T-helper 17 cell (primary cell): ENCODE measurements around the gene KCNQ1OT1. TPM values are rescaled to one million over a fixed set of nuclear protein-coding genes. Genes with fewer than 3 reads are reported as not detected.

ENCODE experiments used
- ATAC-seq: fragments of 150-1000 bp; cut with Tn5 transposase; 2 replicates; pipeline ENCODE4 v1.10.0; 2021; ENCODE audit warnings: mild to moderate bottlenecking, moderate library complexity
- DNase-seq, 3 donors: peaks; one replicate each; pipeline versions ENCODE4 v3.0.0 to v3.0.0-alpha.2; 2020 to 2021
- H3K9me3 ChIP-seq: one replicate; pipeline ENCODE4 v1.7.0; 2013; ENCODE audit warnings: low read length, mild to moderate bottlenecking; ENCODE audit not compliant: control insufficient read depth, poor library complexity, severe bottlenecking
- H3K27ac Mint-ChIP-seq: one replicate; pipeline ENCODE4 v1.8.0; 2022; ENCODE audit warnings: mild to moderate bottlenecking, moderate library complexity, mixed read lengths
- H3K27me3 Mint-ChIP-seq: one replicate; pipeline ENCODE4 v1.8.0; 2022; ENCODE audit warnings: mixed read lengths
- H3K36me3 Mint-ChIP-seq: one replicate; pipeline ENCODE4 v1.8.0; 2022; ENCODE audit warnings: low read depth, mixed read lengths
- H3K4me1 Mint-ChIP-seq: one replicate; pipeline ENCODE4 v1.8.0; 2022; ENCODE audit warnings: mild to moderate bottlenecking, mixed read lengths
- H3K4me3 Mint-ChIP-seq: one replicate; pipeline ENCODE4 v1.8.0; 2022; ENCODE audit warnings: mild to moderate bottlenecking, moderate library complexity, mixed read lengths
- total RNA-seq, 4 donors: library from RNA in 2 of 4; stranded (reverse) in 2 of 4; gene quantifications; one replicate each; pipeline ENCODE4 v1.2.3 and lab custom pipeline; 2022 to 2026

Gene KCNQ1OT1
- total RNA-seq, 2 donors from 2014 or later, result 0.20 to 0.23 TPM

DNA sequence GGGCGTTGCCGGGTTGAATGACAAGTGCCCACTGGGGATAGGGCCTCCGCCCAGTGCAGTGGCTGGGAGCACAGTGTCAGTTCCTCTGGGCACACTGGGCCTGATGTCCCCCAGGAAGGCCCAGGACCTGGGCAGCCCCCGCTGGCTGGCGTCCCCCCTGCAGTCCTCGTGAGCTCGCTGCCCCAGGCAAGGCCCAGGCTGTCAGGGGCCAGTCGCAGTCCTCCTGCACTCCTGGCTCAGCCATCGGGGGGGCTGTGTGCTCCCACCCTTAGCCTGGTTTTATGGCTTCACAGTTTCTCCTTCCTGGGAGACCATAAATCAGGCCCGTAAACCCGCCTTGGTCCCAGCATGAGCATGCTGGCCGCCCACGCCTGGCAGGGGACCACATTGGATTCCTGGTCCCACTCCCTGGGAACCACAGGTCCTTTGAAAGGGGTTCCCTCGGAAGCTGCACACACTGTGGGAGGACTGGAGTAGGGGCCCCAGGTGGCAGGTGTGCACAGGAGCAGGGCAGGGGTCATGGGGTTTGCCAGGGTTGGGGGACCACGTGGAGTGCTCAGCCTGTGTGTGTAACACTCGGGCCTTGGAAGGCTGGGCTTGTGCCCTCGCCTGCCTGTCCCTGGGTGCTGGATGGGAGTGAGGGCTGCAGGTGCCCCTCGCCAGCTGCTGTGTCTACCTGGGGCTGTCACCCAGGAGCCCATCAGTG is 113.6 kb downstream of the KCNQ1OT1 start:
- Mint-ChIP-seq H3K36me3 (peaks cover 3% of the 10 kb centered on the region), H3K27ac (no peak overlapping the region), H3K27me3 (no peaks in the 10 kb centered on the region), H3K4me3 (no peak overlapping the region), H3K4me1 (no peaks in the 10 kb centered on the region)
- DNase-seq (peak in 1 of 3 donors; percentile 9), ATAC-seq (no peak)
- no peaks in the 10 kb centered on the region for H3K9me3 ChIP-seq

DNA sequence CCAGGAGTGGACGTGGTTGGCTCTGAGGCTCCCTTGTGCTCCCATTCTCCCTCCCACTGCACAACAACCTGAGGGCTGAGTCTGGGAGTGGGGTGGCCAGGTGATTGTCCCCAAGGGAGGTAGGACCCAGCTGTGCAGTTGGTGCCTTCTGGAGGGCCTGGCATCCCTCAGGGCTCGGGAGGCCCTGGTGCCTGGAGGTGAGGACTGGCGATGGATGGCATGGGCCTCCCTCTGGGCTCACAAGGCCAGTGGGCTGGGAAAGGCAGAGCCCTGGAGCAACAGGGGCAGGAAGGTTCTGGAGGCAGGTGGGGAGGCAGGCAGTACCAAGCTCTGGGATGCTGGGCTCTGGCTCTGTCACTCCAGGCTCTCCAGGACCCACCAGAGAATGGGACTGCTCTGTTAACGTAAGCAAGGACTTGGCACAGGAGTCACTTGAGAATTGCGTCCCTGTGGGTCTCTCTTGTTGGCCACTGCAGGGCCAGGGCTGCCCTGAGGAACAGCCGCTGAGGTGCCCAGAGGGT is 114.2 kb downstream of the KCNQ1OT1 start:
- Mint-ChIP-seq H3K27ac (no peak overlapping the region), H3K4me3 (no peak overlapping the region), H3K36me3 (no peaks in the 10 kb centered on the region), H3K27me3 (no peaks in the 10 kb centered on the region), H3K4me1 (no peaks in the 10 kb centered on the region)
- DNase-seq, result peak in 1 of 3 donors; percentile 4
- H3K9me3 ChIP-seq, result no peaks in the 10 kb centered on the region
- ATAC-seq, result no peak

DNA sequence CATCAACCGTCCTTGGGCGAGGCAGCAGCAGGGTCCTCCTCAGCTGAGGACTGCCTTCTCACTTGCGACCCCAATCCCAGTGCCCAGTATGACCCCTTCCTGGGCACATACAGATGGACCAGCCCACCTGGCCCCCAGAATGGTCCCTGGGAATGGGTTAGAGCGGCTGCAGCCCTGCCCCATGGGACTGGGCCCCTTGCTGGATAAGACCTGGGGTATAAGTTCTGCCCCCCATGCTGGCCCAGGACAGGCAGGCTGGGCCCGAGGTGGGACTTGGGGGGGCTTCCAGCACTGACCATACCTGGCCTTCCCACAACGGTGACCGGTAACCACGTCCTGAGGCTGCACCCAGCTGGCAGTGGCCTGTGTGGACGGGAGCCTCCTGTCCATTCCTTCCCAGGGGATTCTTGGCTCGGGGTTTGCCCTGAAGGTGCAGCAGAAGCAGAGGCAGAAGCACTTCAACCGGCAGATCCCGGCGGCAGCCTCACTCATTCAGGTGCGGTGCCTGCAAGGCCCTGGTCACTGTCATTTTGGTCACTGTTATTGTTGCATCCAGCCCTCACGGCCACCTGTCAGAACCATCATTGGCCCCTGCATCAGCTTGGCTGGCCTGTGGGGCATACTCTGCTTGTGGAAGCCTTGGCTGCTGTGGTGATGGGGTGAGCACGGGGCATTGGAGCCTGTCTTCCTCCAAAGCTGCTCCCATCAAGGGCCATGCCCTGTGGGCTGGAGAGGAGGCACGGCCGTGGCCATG is 114.8 kb downstream of the KCNQ1OT1 start:
- DNase-seq, result peak in 2 of 3 donors; percentile 2 to 8
- Mint-ChIP-seq H3K4me1 (no peaks in the 10 kb centered on the region), H3K36me3 (no peaks in the 10 kb centered on the region), H3K4me3 (no peak overlapping the region), H3K27ac (no peak overlapping the region), H3K27me3 (no peaks in the 10 kb centered on the region)
- no peak for ATAC-seq
- H3K9me3 ChIP-seq, result no peaks in the 10 kb centered on the region

DNA sequence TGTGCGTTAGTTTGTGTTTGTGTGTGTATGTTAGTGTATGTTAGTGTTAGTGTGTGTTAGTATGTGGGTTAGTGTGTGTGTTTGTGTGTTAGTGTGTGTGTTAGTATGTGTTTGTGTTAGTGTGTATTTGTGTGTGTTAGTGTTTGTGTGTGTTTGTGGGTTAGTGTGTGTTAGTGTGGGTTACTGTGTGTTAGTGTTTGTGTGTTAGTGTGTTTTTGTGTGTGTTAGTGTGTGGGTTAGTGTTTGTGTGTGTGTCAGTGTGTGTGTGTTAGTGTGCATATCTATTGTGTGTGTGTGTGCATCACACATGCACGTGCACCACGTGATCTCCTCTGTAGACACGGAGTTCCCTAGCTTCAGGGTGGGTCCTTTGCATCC is 115.4 kb downstream of the KCNQ1OT1 start:
- no peaks in the 10 kb centered on the region for H3K4me1 Mint-ChIP-seq
- no peak for ATAC-seq
- no peaks in the 10 kb centered on the region for H3K27me3 Mint-ChIP-seq
- no peak overlapping the region for H3K27ac Mint-ChIP-seq
- no peak overlapping the region for H3K4me3 Mint-ChIP-seq
- DNase-seq, result no peak
- no peaks in the 10 kb centered on the region for H3K9me3 ChIP-seq
- no peaks in the 10 kb centered on the region for H3K36me3 Mint-ChIP-seq

DNA sequence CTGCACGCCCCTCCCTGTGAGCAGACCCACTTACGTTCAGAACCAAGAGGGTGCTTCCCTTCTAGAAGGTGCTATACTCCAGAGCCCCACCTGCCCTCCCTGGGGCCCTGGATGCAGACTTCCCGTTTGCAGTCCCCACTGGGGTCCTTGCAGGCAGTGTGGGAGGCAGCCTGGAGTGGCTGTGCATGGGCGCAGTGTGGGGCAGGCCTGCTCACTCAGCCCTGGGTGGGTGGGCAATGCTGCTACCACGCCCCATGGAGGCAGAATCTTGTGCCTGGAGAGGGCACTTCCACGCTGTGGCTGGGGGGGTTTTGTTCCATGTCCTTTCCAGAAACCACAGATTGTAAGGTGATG is 116.2 kb downstream of the KCNQ1OT1 start:
- no peak overlapping the region for H3K4me3 Mint-ChIP-seq
- H3K36me3 Mint-ChIP-seq, result no peaks in the 10 kb centered on the region
- no peaks in the 10 kb centered on the region for H3K4me1 Mint-ChIP-seq
- H3K9me3 ChIP-seq, result no peaks in the 10 kb centered on the region
- H3K27me3 Mint-ChIP-seq, result no peaks in the 10 kb centered on the region
- no peak overlapping the region for H3K27ac Mint-ChIP-seq
- DNase-seq, result peak in 2 of 3 donors; percentile 3 to 7
- ATAC-seq, result no peak

DNA sequence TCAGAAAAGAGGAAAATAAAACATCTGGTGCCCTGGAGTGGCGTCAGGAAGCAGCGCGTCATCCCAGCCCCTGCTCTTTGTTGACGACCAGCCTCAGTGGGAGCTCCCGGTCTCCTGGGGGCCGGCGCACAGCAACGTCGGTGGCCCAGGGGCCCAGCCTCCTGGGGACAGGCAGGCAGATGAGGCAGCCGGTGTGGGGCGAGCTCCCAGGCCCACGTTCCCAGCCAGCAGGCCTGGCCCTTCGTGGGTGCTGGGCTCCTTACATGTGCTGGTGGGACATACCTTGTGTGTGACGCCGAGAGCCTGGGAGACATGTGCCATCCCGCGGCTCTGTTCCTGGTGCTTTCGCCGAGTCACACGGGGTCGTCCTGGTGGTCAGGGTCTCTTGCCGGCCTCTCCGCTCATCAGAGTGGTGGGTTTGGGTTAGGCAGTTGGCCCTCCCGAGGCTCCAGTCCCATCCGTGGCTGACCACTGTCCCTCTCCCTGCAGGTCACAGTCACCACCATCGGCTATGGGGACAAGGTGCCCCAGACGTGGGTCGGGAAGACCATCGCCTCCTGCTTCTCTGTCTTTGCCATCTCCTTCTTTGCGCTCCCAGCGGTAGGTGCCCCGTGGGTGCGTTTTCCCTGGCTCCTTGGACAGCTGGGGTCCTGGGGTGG is 116.7 kb downstream of the KCNQ1OT1 start:
- H3K4me1 Mint-ChIP-seq, result no peaks in the 10 kb centered on the region
- DNase-seq, result peak; percentile 0 to 7 (median 6)
- H3K27me3 Mint-ChIP-seq, result no peaks in the 10 kb centered on the region
- H3K27ac Mint-ChIP-seq, result no peak overlapping the region
- no peak for ATAC-seq
- H3K36me3 Mint-ChIP-seq, result no peaks in the 10 kb centered on the region
- no peak overlapping the region for H3K4me3 Mint-ChIP-seq
- H3K9me3 ChIP-seq, result no peaks in the 10 kb centered on the region

DNA sequence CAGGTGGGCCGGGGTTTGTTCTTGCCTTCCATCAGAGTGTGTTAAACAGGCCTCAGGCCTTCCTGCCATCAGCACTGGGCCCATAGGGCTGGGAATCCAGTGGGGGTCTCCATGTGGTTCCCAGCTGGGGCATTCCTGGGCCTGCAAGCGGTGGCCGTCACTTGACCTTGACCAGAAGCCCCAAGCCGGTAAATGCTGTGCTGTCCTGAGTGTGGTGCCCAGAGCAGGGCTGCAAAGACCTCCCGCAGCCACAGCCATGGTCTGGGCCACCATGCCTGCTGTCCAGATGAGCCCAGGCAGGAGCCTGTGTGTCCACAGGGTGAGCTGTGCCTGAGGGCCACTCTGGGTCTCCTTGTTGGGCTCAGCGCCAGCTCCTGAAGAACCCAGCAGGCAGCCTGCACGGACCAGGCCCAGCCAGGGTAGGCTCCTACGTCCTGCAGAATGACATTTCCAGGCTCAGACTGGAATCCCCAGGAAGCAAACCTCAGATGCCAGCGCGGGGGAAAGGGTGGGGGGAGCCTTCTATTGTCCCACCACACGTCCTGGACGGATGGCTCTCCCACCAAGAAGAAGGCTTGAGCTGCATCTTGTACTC is 117.3 kb downstream of the KCNQ1OT1 start:
- H3K4me3 Mint-ChIP-seq, result no peak overlapping the region
- DNase-seq, result peak in 2 of 3 donors; percentile 4 to 7
- no peaks in the 10 kb centered on the region for H3K27me3 Mint-ChIP-seq
- no peak overlapping the region for H3K27ac Mint-ChIP-seq
- H3K36me3 Mint-ChIP-seq, result no peaks in the 10 kb centered on the region
- no peaks in the 10 kb centered on the region for H3K4me1 Mint-ChIP-seq
- ATAC-seq, result no peak
- H3K9me3 ChIP-seq, result no peaks in the 10 kb centered on the region

DNA sequence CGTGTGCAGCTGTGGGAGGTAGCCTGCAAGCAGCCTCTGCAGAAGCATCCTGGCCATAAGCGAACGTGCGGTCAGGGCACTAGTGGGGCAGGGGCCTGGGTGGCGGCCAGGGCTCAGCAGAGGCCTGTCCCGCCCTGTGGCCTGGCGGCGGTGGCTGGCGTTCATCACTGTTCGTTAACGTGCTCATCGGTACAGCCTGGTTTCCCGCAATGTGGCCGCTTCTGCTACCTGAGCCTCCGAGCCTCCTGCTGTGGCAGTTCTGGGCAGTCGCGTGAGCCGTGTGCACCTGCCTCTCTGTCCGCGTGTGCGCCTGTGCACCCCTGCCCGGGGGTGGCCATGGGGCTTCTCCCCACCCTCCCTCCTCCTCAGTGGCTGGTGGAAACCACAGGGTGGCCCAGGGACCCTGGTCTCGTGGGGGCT is 117.9 kb downstream of the KCNQ1OT1 start:
- DNase-seq, result peak; percentile 1 to 5 (median 5)
- no peaks in the 10 kb centered on the region for H3K27me3 Mint-ChIP-seq

DNA sequence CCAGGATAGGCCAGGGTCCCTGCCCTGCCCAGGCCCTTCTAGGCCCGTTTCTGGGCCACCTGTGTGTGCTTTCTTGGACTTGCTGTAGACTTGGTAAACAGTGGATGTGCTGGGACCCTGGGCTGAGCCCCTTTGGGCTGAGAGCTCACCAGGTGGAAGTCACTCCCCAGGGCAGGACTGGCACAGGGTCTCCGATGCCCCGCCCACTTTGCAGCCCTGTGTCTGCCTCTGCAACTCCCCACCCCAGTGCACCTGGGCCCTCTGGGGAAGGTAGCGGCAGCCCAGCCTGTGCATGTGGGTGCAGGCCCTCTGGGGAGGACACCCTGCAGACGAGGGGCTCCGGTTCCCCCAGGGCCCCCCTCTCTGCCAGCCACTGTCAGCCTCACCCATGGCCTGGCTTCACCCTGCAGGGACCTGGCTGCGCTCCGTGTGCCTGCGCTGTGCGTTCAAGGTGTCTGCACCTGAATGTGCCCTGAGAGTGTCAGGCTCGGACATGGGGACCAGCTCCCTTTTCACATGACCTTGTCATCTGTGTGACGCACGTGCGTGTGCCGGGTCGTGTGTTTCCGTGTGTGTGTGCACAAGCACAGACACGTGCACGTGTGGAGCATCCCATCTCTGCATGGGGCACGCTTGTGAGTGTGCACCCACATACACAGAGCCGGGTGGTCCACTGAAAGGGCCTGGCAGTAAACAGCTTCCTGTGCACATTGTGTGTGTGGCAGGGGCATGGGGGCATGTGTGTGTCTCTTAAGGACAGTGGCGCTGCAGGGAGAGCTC is 118.5 kb downstream of the KCNQ1OT1 start:
- no peak overlapping the region for H3K4me3 Mint-ChIP-seq
- peak in 2 of 3 donors; percentile 7 to 8 for DNase-seq
- no peaks in the 10 kb centered on the region for H3K4me1 Mint-ChIP-seq
- no peaks in the 10 kb centered on the region for H3K36me3 Mint-ChIP-seq
- H3K27me3 Mint-ChIP-seq, result no peaks in the 10 kb centered on the region
- no peaks in the 10 kb centered on the region for H3K9me3 ChIP-seq
- ATAC-seq, result no peak
- no peak overlapping the region for H3K27ac Mint-ChIP-seq

More for the DNA sequence above, 117.9 kb downstream of the KCNQ1OT1 start:
- H3K27ac Mint-ChIP-seq, result no peak overlapping the region
- H3K4me1 Mint-ChIP-seq, result no peaks in the 10 kb centered on the region
- no peak for ATAC-seq
- no peaks in the 10 kb centered on the region for H3K9me3 ChIP-seq
- no peak overlapping the region for H3K4me3 Mint-ChIP-seq
- no peaks in the 10 kb centered on the region for H3K36me3 Mint-ChIP-seq

DNA sequence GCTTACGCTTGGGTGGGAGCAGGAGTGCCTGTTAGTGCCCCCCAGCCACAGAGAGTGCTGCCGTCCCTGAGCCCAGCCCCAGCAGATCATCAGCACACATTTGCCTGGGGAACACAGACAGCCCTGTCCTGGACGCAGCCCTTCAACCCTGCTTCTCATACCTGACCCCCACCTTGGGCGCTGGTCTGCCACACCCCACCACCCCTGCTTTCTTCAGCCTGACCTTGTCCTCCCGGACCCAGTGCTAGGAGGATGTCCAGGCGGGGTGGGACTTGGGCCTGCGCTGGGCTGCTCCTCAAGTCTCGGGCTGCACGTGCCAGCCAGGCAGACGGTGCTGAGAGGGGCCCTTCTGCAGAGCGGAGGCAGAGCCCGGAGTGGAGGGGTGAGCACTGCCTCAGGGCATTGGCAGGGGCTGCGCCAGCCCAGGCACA is 119.2 kb downstream of the KCNQ1OT1 start:
- Mint-ChIP-seq H3K4me1 (no peaks in the 10 kb centered on the region), H3K27ac (no peak overlapping the region), H3K36me3 (no peaks in the 10 kb centered on the region), H3K4me3 (no peak overlapping the region), H3K27me3 (no peaks in the 10 kb centered on the region)
- no peaks in the 10 kb centered on the region for H3K9me3 ChIP-seq
- ATAC-seq, result no peak
- peak; percentile 2 to 4 (median 3) for DNase-seq

DNA sequence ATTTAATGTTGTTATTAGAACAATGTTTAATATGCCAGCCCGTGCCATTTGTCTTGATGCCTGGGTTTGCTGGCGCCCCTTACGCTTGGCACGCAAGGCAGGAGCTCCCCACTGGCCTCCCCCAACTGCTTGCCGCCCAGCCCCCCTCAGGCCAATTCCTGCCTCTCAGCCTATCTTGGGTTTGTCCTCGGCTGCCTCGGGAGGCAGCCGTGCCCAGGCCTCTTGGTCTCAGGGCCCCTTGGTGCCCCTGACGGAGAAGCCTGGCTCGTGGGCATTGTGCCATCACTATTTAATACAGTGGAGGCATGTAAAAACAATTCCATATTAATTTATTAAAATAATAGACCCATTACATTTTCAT is 119.8 kb downstream of the KCNQ1OT1 start:
- H3K4me3 Mint-ChIP-seq, result no peak overlapping the region
- H3K4me1 Mint-ChIP-seq, result no peaks in the 10 kb centered on the region
- ATAC-seq, result no peak
- H3K9me3 ChIP-seq, result no peaks in the 10 kb centered on the region
- DNase-seq, result peak in 1 of 3 donors; percentile 4
- H3K36me3 Mint-ChIP-seq, result no peaks in the 10 kb centered on the region
- no peaks in the 10 kb centered on the region for H3K27me3 Mint-ChIP-seq
- no peak overlapping the region for H3K27ac Mint-ChIP-seq

DNA sequence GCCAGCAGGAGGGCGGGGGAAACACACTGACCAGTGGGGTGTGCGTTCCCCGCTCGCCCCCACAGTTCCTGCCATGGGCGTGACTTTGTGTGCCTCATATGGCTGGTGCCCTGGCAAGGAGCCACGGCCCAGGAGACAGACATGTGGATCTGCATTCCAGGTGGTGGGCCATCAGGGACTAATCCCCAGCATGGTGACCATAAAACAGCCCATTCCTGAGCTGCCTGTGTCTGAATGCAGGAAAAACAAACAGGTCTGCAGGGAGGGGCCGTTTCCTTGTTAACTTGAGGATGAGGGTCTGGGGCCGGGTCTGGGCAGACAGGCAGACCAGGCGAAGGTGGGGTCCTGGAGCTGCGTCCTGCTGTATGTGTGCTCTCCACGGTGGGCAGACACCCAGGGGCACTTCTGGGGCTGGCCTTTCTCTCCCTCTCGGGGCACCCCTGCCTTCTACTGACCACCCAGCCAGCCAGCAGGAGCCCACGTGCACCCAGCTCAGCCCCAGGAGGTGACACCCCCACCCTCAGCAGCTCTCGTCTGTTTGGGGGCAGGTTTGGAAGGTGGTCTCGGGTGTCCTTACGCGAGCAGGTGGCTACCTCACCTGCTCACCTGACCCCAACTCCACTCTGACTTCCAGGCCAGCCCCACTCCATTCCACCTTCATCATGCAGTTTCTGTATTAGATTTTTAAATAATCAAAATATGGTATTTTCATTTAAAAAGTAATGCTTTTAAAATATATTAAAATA is 120.3 kb downstream of the KCNQ1OT1 start:
- peak in 2 of 3 donors; percentile 4 to 6 for DNase-seq
- no peaks in the 10 kb centered on the region for H3K36me3 Mint-ChIP-seq
- no peak overlapping the region for H3K4me3 Mint-ChIP-seq
- H3K9me3 ChIP-seq, result no peaks in the 10 kb centered on the region
- H3K27me3 Mint-ChIP-seq, result no peaks in the 10 kb centered on the region
- no peak overlapping the region for H3K27ac Mint-ChIP-seq
- no peak for ATAC-seq
- H3K4me1 Mint-ChIP-seq, result no peaks in the 10 kb centered on the region
